Amniotic epithelial cell (primary cell): ENCODE measurements around the gene COL1A1.

Experiments
- DNase-seq: peaks from one replicate; pipeline ENCODE4 v3.0.0-alpha.2; 2010; ENCODE audit warnings: low read depth

Gene COL1A1

GRCh38 chr17:50154604-50155003 lies 46.8 kb downstream of the COL1A1 start:
- no peak for DNase-seq

GRCh38 chr17:50153650-50154575 lies 47.5 kb downstream of the COL1A1 start:
- no peak for DNase-seq

- no peak for DNase-seq
These were observed 48.7 kb downstream of the COL1A1 start for GRCh38 chr17:50152736-50153135.

GRCh38 chr17:50151937-50152547 lies 49.4 kb downstream of the COL1A1 start:
- peak; percentile 93 for DNase-seq

- peak; percentile 92 for DNase-seq
These were observed 50.1 kb downstream of the COL1A1 start for GRCh38 chr17:50151041-50151936.

- DNase-seq, result no peak
These were observed 50.9 kb downstream of the COL1A1 start, which contains the start of gene PPP1R9B for GRCh38 chr17:50150354-50151040. Gene PPP1R9B (minus strand): TSS chr17:50150677. CDS start chr17:50150513, 164 bp downstream.

- DNase-seq, result peak; percentile 46
These were observed 51.7 kb downstream of the COL1A1 start for GRCh38 chr17:50149417-50150353.

GRCh38 chr17:50149091-50149416 lies 52.4 kb downstream of the COL1A1 start:
- DNase-seq, result no peak

GRCh38 chr17:50148226-50149090 lies 53.0 kb downstream of the COL1A1 start:
- DNase-seq, result no peak

- no peak for DNase-seq
These were observed 53.6 kb downstream of the COL1A1 start for GRCh38 chr17:50147841-50148225.

GRCh38 chr17:50146927-50147665 lies 54.3 kb downstream of the COL1A1 start:
- DNase-seq, result no peak

GRCh38 chr17:50146230-50146926 lies 55.1 kb downstream of the COL1A1 start:
- no peak for DNase-seq

- DNase-seq, result no peak
These were observed 55.8 kb downstream of the COL1A1 start for GRCh38 chr17:50145532-50146229.

GRCh38 chr17:50144845-50145531 lies 56.4 kb downstream of the COL1A1 start:
- no peak for DNase-seq

- DNase-seq, result no peak
These were observed 57.1 kb downstream of the COL1A1 start for GRCh38 chr17:50144355-50144754.

GRCh38 chr17:50143461-50144176 lies 57.8 kb downstream of the COL1A1 start:
- DNase-seq, result no peak
